Brain microvascular endothelial cell (primary cell): ENCODE results near the gene XDH.
A peak's percentile ranks its signal among the peaks of the same experiment; 100 is the strongest.

Experiments
- DNase-seq: peaks from one replicate; pipeline ENCODE4 v3.0.0-alpha.2; 2020
- H3K27ac ChIP-seq: fragments of 250-450 bp; sonication (Bioruptor Pico); 2 replicates; pipeline ENCODE4 v1.5.1; 2020; ENCODE audit warnings: mild to moderate bottlenecking, moderate library complexity
- H3K27me3 ChIP-seq: fragments of 250-450 bp; sonication (Bioruptor Pico); replicated peaks from 2 replicates; pipeline ENCODE4 v1.5.1; 2020; ENCODE audit warnings: mild to moderate bottlenecking
- H3K36me3 ChIP-seq: fragments of 250-450 bp; sonication (Bioruptor Pico); replicated peaks from 2 replicates; pipeline ENCODE4 v1.5.1; 2020; ENCODE audit warnings: mild to moderate bottlenecking
- H3K4me3 ChIP-seq: 2 replicates; pipeline ENCODE4 v1.5.1; 2011; ENCODE audit warnings: low read depth, mild to moderate bottlenecking, control low read depth, low read length, moderate library complexity
- CTCF ChIP-seq: IDR thresholded peaks from 2 replicates; pipeline ENCODE4 v1.5.1; 2011; ENCODE audit warnings: low read depth, mild to moderate bottlenecking, moderate library complexity, low read length, control low read depth, inconsistent platforms; ENCODE audit errors: missing control alignments
- in situ Hi-C: cut with HindIII; loops from 2 replicates; pipeline ENCODE4 v1.10.0; 2017; ENCODE audit warnings: low sequenced_read_pairs, low pct_ligation_motif_present

The XDH gene

GRCh38 chr2:31433541-31433940 is 19.0 kb upstream of the XDH start:
- Histone ChIP-seq H3K36me3 (no peaks in the 10 kb centered on the region), H3K27me3 (no peaks in the 10 kb centered on the region), H3K27ac (no peak overlapping the region), H3K4me3 (no peak overlapping the region)
- no peak for DNase-seq
- in situ Hi-C loops: no loop called here
- no peak for TF ChIP-seq CTCF

GRCh38 chr2:31430439-31431165 is 16.1 kb upstream of the XDH start:
- H3K27ac ChIP-seq: no peak overlapping the region

GRCh38 chr2:31429759-31430438 is 15.4 kb upstream of the XDH start:
- no peak overlapping the region for H3K4me3 ChIP-seq
- in situ Hi-C loops: no loop called here
- no peaks in the 10 kb centered on the region for H3K36me3 ChIP-seq
- no peak for TF ChIP-seq CTCF
- no peak overlapping the region for H3K27ac ChIP-seq
- DNase-seq: no peak
- H3K27me3 ChIP-seq: no peaks in the 10 kb centered on the region

More at GRCh38 chr2:31430439-31431165, 16.1 kb upstream of the XDH start:
- in situ Hi-C loops: no loop called here
- no peaks in the 10 kb centered on the region for H3K36me3 ChIP-seq
- H3K27me3 ChIP-seq: no peaks in the 10 kb centered on the region
- H3K4me3 ChIP-seq: no peak overlapping the region
- no peak for DNase-seq
- TF ChIP-seq CTCF: no peak

- Histone ChIP-seq H3K4me3 (no peak overlapping the region), H3K36me3 (no peaks in the 10 kb centered on the region), H3K27me3 (no peaks in the 10 kb centered on the region), H3K27ac (no peak overlapping the region)
- in situ Hi-C loops: no loop called here
- TF ChIP-seq CTCF: no peak
- DNase-seq: no peak
Measured at GRCh38 chr2:31429040-31429439, 14.5 kb upstream of the XDH start.

DNA sequence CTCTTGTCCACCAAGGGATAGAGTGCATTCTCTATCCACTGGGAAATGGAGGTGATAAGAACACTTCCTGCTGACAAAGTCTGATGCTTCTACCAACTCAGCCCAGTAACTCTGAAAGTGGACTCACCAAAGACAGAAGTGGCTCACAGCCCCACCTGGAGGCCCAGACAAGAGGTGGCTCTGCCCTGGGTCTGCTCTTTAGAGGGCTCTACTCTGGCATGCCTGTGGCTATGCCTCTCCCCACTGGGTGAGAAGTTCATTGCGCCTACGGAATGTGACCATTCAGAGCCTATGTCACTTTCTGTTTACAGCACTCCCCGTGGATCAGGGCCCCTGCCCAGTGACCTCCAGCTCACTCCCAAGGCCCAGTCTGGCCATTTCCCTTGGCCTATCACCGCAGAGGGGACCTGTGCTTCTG is 13.5 kb upstream of the XDH start:
- peak; percentile 61 for TF ChIP-seq CTCF
- H3K36me3 ChIP-seq: no peaks in the 10 kb centered on the region
- H3K27me3 ChIP-seq: no peaks in the 10 kb centered on the region
- H3K4me3 ChIP-seq: no peak overlapping the region
- DNase-seq: no peak
- in situ Hi-C loops: no loop called here
- H3K27ac ChIP-seq: no peak overlapping the region

- Histone ChIP-seq H3K4me3 (no peak overlapping the region), H3K36me3 (no peaks in the 10 kb centered on the region), H3K27me3 (no peaks in the 10 kb centered on the region), H3K27ac (no peak overlapping the region)
- TF ChIP-seq CTCF: no peak
- in situ Hi-C loops: no loop called here
- no peak for DNase-seq
Measured at GRCh38 chr2:31426096-31426495, 11.6 kb upstream of the XDH start.
